ENCODE data around the gene FZD10.

Gene FZD10

GRCh38 chr12:130177635-130178242 is 15.5 kb downstream of the FZD10 start:
- no peak for DNase-seq (ENCODE audit: low read depth)
- H3K4me3 ChIP-seq (ENCODE audit: control insufficient read depth, low read depth, low read length): no peak overlapping the region
- no peak for TF ChIP-seq CTCF (IDR thresholded peaks at IDR 0.05; ENCODE audit: control insufficient read depth, insufficient read depth, low read depth, low read length, missing control alignments)

GRCh38 chr12:130178282-130178681 is 16.0 kb downstream of the FZD10 start:
- TF ChIP-seq CTCF (IDR thresholded peaks at IDR 0.05; ENCODE audit: control insufficient read depth, insufficient read depth, low read depth, low read length, missing control alignments): no peak
- no peak overlapping the region for H3K4me3 ChIP-seq (ENCODE audit: control insufficient read depth, low read depth, low read length)

GRCh38 chr12:130179191-130179590 is 16.9 kb downstream of the FZD10 start:
- no peak for TF ChIP-seq CTCF (IDR thresholded peaks at IDR 0.05; ENCODE audit: control insufficient read depth, insufficient read depth, low read depth, low read length, missing control alignments)
- no peak overlapping the region for H3K4me3 ChIP-seq (ENCODE audit: control insufficient read depth, low read depth, low read length)
- no peak for DNase-seq (ENCODE audit: low read depth)

More at GRCh38 chr12:130178282-130178681, 16.0 kb downstream of the FZD10 start:
- DNase-seq (ENCODE audit: low read depth): no peak

GRCh38 chr12:130179621-130180020 is 17.4 kb downstream of the FZD10 start:
- no peak overlapping the region for H3K4me3 ChIP-seq (ENCODE audit: control insufficient read depth, low read depth, low read length)
- no peak for DNase-seq (ENCODE audit: low read depth)
- TF ChIP-seq CTCF (IDR thresholded peaks at IDR 0.05; ENCODE audit: control insufficient read depth, insufficient read depth, low read depth, low read length, missing control alignments): no peak

- no peak for TF ChIP-seq CTCF (IDR thresholded peaks at IDR 0.05; ENCODE audit: control insufficient read depth, insufficient read depth, low read depth, low read length, missing control alignments)
These were observed 18.9 kb downstream of the FZD10 start for GRCh38 chr12:130181211-130181610.

GRCh38 chr12:130183585-130184370 is 21.5 kb downstream of the FZD10 start:
- TF ChIP-seq CTCF (IDR thresholded peaks at IDR 0.05; ENCODE audit: control insufficient read depth, insufficient read depth, low read depth, low read length, missing control alignments): no peak
- no peak for DNase-seq (ENCODE audit: low read depth)
- H3K4me3 ChIP-seq (ENCODE audit: control insufficient read depth, low read depth, low read length): no peak overlapping the region

More at GRCh38 chr12:130181211-130181610, 18.9 kb downstream of the FZD10 start:
- DNase-seq (ENCODE audit: low read depth): no peak
- H3K4me3 ChIP-seq (ENCODE audit: control insufficient read depth, low read depth, low read length): no peak overlapping the region
